AG04450 (cell line): ENCODE results near the gene NAAA. TPM values are rescaled to one million over a fixed set of nuclear protein-coding genes. Genes with fewer than 3 reads are reported as not detected.

Experiments used
- CTCF ChIA-PET: fragments of 300-600, 350-600 bp; formaldehyde crosslinking; extraction: SDS; loops from one replicate; lab custom pipeline; 2022; ENCODE audit warnings: antibody characterized with exemption, inconsistent platforms; lab: Charles Lee
- POLR2A ChIA-PET: fragments of 350-600 bp; formaldehyde crosslinking; extraction: SDS; loops from one replicate; lab custom pipeline; 2021; ENCODE audit warnings: antibody characterized with exemption, inconsistent platforms; lab: Yijun Ruan, JAX
- DNase-seq: peaks from one replicate; pipeline ENCODE4 v3.0.0-alpha.2; 2011; ENCODE audit warnings: low read depth, low spot score
- H3K27ac ChIP-seq: one replicate; pipeline ENCODE4 v1.5.1; 2012; ENCODE audit warnings: low read depth, low read length, control low read depth
- H3K27me3 ChIP-seq: one replicate; pipeline ENCODE4 v1.6.0; 2012; ENCODE audit warnings: low read length; ENCODE audit not compliant: control insufficient read depth, insufficient read depth
- H3K4me3 ChIP-seq: 2 replicates; pipeline ENCODE4 v1.5.1; 2011; ENCODE audit warnings: mild to moderate bottlenecking, low read depth, low read length, control low read depth
- H3K9me3 ChIP-seq: 2 replicates; pipeline ENCODE4 v1.5.1; 2012; ENCODE audit warnings: low read length; ENCODE audit not compliant: control insufficient read depth, insufficient read depth
- polyA plus RNA-seq: library from polyadenylated mRNA; depleted of rRNA; stranded (reverse); fragments of >200 nt; gene quantifications from 2 replicates; pipeline ENCODE4 v1.2.3, GENCODE V29; 2011
- TF ChIP-seq, protein P1 (sequence below): IDR thresholded peaks from 2 replicates; pipeline ENCODE4 v1.5.1; 2011; ENCODE audit warnings: low read depth, low read length, control low read depth, inconsistent platforms

Gene NAAA
- polyA plus RNA-seq, 1 experiment = 14.7 TPM

DNA sequence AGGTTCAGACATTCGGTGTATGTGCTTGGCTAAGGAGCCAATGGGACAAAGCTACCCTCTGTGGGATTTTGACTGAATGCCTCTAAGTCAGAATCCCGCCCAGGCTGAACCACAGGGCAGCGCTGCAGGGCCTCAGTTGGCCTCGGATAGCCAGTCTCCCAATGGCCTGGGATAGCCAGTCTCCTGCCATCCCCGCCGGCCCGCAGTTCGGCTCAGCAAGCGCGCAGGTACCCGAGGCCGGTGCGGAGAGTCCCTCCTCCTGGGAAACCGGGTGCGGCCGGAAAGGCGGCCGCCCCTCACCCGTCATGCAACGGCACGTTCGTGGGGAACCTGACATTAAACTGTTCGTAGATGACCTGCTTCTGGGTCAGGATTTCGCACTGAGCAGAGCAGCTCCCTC, 54.7 kb downstream of the NAAA start:
- H3K27me3 ChIP-seq = peaks cover 16% of the 10 kb centered on the region
- POLR2A ChIA-PET = interaction anchor here (0.6 kb wide), 1 partner anchor 240 kb away, joined by 8 read pairs; no protein-coding TSS in a partner anchor
- CTCF ChIA-PET = interaction anchor here (1.2 to 2.9 kb wide), 2 partner anchors 9 to 11 kb away, joined by 4 to 20 read pairs; no protein-coding TSS in a partner anchor
- no peak for DNase-seq
- no peak overlapping the region for H3K27ac ChIP-seq
- no peaks in the 10 kb centered on the region; the same call in 1 of the 2 replicates for H3K9me3 ChIP-seq
- H3K4me3 ChIP-seq = no peak overlapping the region
- TF ChIP-seq, protein P1, sequence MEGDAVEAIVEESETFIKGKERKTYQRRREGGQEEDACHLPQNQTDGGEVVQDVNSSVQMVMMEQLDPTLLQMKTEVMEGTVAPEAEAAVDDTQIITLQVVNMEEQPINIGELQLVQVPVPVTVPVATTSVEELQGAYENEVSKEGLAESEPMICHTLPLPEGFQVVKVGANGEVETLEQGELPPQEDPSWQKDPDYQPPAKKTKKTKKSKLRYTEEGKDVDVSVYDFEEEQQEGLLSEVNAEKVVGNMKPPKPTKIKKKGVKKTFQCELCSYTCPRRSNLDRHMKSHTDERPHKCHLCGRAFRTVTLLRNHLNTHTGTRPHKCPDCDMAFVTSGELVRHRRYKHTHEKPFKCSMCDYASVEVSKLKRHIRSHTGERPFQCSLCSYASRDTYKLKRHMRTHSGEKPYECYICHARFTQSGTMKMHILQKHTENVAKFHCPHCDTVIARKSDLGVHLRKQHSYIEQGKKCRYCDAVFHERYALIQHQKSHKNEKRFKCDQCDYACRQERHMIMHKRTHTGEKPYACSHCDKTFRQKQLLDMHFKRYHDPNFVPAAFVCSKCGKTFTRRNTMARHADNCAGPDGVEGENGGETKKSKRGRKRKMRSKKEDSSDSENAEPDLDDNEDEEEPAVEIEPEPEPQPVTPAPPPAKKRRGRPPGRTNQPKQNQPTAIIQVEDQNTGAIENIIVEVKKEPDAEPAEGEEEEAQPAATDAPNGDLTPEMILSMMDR = no peak

DNA sequence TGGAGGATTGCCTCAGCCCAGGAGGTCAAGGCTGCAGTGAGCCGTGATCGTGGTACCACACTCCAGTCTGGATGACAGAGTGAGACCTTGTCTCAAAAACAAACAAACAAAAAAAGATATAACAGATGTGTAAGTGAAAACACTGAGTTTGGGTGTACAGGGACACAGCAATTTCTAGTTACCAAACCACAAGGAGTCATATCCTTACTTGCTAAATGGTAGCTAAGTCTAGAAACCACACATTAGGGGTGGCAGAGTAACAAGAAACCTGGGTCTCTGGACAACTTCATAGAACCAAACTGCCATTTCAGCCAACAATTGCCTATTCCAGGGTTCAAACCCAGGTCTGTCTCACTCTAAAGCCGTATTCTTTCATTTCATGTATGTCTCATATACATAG, 59.3 kb downstream of the NAAA start:
- Histone ChIP-seq H3K27ac (no peak overlapping the region), H3K4me3 (no peak overlapping the region), H3K9me3 (no peaks in the 10 kb centered on the region; the same call in 1 of the 2 replicates), H3K27me3 (peaks cover 14% of the 10 kb centered on the region)
- CTCF ChIA-PET = interaction anchor here (0.8 to 1.6 kb wide), 3 partner anchors 13 to 34 kb away, joined by 3 to 4 read pairs (median 4); no protein-coding TSS in a partner anchor
- POLR2A ChIA-PET = no interaction called here
- TF ChIP-seq, protein P1 = no peak
- no peak for DNase-seq

DNA sequence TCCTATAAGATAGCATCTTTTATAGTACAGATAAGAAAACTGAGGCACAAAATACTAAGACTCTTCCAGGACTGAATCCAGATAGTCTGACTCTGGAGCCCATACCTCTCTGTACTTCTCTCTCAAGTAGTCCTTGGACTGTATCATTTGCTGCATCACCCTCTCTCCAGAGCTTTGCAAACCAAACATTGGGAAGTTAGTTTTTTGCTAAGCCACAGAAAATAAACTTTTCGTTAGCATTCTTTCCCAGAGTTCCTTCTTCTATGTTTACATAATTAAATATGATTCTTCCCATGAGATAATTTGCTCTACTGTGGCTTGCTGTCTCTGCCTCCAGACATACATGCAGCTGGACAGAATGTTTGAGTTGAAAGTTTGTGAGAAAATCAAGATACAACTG, 60.5 kb downstream of the NAAA start:
- DNase-seq = no peak
- TF ChIP-seq, protein P1 = no peak
- H3K9me3 ChIP-seq = no peaks in the 10 kb centered on the region
- no peak overlapping the region for H3K27ac ChIP-seq
- ChIA-PET CTCF (no interaction called here), POLR2A (no interaction called here)
- peaks cover 11% of the 10 kb centered on the region for H3K27me3 ChIP-seq
- H3K4me3 ChIP-seq = no peak overlapping the region

DNA sequence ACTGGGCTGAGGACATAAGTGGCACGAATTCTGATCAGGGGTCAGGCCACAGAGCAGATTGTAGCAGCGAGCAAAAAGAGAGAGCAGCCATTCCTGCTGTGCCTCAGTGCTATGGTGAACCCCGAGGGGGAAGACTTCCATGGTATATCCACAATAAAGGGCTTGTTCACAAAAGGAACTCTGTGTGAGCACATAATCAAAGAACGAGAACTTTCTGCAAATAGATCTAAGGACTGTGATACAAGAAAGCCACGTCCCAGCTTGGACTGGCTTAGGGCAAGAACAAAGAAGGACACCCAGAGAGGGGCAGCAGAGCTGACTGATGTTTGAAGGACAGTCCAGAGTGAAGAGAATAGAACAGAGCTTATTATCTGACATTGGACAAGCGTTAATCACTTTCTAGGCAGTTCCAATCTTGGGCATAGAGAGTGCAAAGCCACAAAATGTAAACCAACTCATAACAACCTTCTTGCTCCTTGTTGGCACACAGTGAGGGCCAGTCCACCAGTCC, 62.5 kb downstream of the NAAA start:
- POLR2A ChIA-PET = no interaction called here
- CTCF ChIA-PET = interaction anchor here (1.0 to 1.2 kb wide), 2 partner anchors 16 to 18 kb away, joined by 3 to 5 read pairs; no protein-coding TSS in a partner anchor
- H3K27me3 ChIP-seq = peaks cover 13% of the 10 kb centered on the region
- no peak overlapping the region for H3K4me3 ChIP-seq
- no peak overlapping the region for H3K27ac ChIP-seq
- TF ChIP-seq, protein P1 = no peak
- H3K9me3 ChIP-seq = no peaks in the 10 kb centered on the region
- DNase-seq = no peak

DNA sequence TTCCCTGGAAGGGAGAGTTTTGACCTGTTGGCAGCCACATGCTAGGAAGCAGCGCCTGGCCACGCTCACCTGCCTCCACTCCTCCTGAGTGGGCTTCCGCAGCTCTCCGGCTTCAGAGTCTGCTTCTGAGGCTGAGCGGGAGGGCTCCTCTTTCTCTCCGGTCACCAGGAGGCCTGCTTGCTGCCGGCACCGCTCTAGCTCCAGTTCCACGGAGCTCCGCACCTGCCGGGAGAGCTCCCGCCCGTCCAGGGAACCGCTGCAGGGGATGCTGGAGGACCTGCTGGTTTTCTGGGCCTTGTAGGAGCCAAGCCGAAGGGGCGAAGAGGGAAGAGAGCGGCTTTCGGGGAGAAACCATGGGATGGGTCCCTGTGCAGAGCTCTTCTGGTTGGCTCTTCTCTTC, 64.6 kb downstream of the NAAA start:
- Histone ChIP-seq H3K27ac (no peak overlapping the region), H3K9me3 (no peaks in the 10 kb centered on the region), H3K27me3 (peaks cover 18% of the 10 kb centered on the region), H3K4me3 (no peak overlapping the region)
- TF ChIP-seq, protein P1 = no peak
- ChIA-PET POLR2A (no interaction called here), CTCF (interaction anchor here (0.8 to 3.0 kb wide), 3 partner anchors 19 to 1435 kb away, joined by 3 to 22 read pairs (median 8); no protein-coding TSS in a partner anchor)
- DNase-seq = no peak
